ENCODE measurements around the gene RELA. TPM values are rescaled to one million over a fixed set of nuclear protein-coding genes. Genes with fewer than 3 reads are reported as not detected.

RELA gene
- total and polyA plus RNA-seq, 2 of the 4 experiments (the other 2 are of a cell fraction), result 8.6 to 53.0 TPM

DNA sequence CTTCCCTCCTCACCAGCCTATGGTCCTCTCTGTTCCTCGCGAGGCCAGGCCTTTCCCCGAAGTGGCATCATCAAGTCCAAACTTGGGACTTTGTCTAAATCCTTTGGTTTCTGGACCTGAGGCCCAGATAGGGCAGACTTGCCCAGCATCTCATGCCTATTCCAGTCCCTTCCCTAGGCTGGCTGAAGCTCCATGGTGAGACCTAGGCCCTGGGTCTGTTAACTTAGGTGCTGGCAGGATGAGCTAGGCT, 11.5 kb downstream of the RELA start (continued):
- TF ChIP-seq, protein P1, sequence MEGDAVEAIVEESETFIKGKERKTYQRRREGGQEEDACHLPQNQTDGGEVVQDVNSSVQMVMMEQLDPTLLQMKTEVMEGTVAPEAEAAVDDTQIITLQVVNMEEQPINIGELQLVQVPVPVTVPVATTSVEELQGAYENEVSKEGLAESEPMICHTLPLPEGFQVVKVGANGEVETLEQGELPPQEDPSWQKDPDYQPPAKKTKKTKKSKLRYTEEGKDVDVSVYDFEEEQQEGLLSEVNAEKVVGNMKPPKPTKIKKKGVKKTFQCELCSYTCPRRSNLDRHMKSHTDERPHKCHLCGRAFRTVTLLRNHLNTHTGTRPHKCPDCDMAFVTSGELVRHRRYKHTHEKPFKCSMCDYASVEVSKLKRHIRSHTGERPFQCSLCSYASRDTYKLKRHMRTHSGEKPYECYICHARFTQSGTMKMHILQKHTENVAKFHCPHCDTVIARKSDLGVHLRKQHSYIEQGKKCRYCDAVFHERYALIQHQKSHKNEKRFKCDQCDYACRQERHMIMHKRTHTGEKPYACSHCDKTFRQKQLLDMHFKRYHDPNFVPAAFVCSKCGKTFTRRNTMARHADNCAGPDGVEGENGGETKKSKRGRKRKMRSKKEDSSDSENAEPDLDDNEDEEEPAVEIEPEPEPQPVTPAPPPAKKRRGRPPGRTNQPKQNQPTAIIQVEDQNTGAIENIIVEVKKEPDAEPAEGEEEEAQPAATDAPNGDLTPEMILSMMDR (conservative IDR thresholded peaks at IDR 0.05; ENCODE audit: low read depth, low read length), result no peak
- no peak for TF ChIP-seq MXI1 (IDR thresholded peaks at IDR 0.05; ENCODE audit: borderline replicate concordance, low read depth, low read length)

DNA sequence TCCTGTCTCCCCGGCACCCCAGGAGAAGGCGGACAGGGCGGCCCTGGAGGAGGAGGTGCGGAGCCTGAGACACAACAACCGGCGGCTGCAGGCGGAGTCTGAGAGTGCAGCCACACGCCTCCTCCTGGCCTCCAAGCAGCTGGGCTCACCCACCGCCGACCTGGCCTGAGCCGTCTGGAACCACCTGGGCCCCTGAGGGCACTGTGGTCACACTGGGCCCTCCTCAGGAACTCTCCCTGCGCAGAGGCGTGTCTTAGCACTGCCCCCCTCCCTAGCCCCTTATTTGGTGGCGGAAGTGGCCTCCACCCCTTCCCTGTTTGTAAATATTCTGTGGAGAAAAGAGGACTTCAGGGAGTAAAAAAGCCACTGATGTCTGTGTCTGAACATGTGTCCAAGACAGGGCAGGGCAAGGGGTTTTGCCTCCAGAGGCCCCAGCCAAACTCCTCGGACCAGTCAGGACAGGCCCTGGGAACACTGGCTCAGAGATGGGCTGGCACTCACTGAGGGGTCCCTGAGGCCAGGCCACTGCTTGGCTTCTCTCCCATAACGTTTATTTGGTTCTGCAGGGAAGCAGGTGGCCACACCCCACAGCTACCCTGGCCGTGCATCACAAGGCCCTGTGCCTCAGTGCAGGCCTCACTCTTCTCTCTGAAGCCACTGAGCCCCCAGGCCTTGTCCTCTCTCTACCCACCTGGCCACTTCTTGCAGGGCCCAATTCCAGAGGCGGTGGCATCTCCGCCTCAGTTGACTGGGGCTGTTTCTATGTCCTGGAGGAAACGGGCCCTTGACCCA, 12.0 kb downstream of the RELA start:
- Histone ChIP-seq H2BK15ac (ENCODE audit: low read depth, low read length) (no peak overlapping the region), H2AFZ (replicated peaks; ENCODE audit: low read length, poor library complexity) (no peak overlapping the region), H3K9me1 (ENCODE audit: insufficient read depth, low read length) (peaks cover 18% of the 10 kb centered on the region), H3K9ac (ENCODE audit: low read depth, low read length) (no peak overlapping the region), H3K4me2 (ENCODE audit: low read depth, low read length) (no peak overlapping the region), H2AK5ac (ENCODE audit: low read depth, low read length) (no peak overlapping the region), H4K8ac (ENCODE audit: low read depth in 2 of 2, low read length in 2 of 2) (no peak overlapping the region), H3K27ac (ENCODE audit: insufficient read depth, low read length) (no peak overlapping the region), H2AK9ac (replicated peaks; ENCODE audit: low read depth, low read length, poor library complexity) (peak overlapping the region; percentile 48), H3K79me1 (ENCODE audit: low read depth in 1 of 2, low read length in 2 of 2) (peaks cover 16 to 30% of the 10 kb centered on the region in 2 experiments; a peak in 3 of 4 replicates), H3K36me3 (ENCODE audit: control insufficient read depth, insufficient read depth, low read length) (peaks cover 33% of the 10 kb centered on the region), H3K14ac (replicated peaks; ENCODE audit: low read depth, low read length) (no peak overlapping the region), H2BK5ac (ENCODE audit: low read depth, low read length, poor library complexity, severe bottlenecking) (no peak overlapping the region), H3K56ac (ENCODE audit: extremely low read depth, insufficient read depth, low read length) (no peak overlapping the region), H3K4me3 (ENCODE audit: insufficient read depth, low read depth, low read length) (no peak overlapping the region), H3K27me3 (ENCODE audit: control insufficient read depth, insufficient read depth, low read length) (no peaks in the 10 kb centered on the region), H4K91ac (ENCODE audit: insufficient read depth, low read depth, low read length) (no peak overlapping the region), H3K23ac (ENCODE audit: low read depth, low read length) (no peak overlapping the region), H3K4ac (ENCODE audit: low read depth, low read length) (no peak overlapping the region), H3K18ac (ENCODE audit: low read depth, low read length) (no peak overlapping the region), H4K20me1 (ENCODE audit: insufficient read depth, low read length) (peaks cover 4% of the 10 kb centered on the region; the same call in 1 of the 2 replicates), H3K9me3 (ENCODE audit: control insufficient read depth, insufficient read depth, low read length) (no peaks in the 10 kb centered on the region), H2BK120ac (ENCODE audit: low read depth, low read length) (no peak overlapping the region), H2BK20ac (ENCODE audit: low read depth, low read length) (no peak overlapping the region), H3K4me1 (ENCODE audit: control insufficient read depth, insufficient read depth, low read length) (peaks cover 18% of the 10 kb centered on the region), H4K5ac (ENCODE audit: low read depth, low read length) (no peak overlapping the region)
- ATAC-seq (ENCODE audit: low read depth) (no peak), DNase-seq (no peak)
- intact Hi-C loops (cut with micrococcal nuclease), result no loop called here
- BruUV-seq (replicated peaks), result no TSS peak
- in situ Hi-C loops (cut with MboI; ENCODE audit: low sequenced_read_pairs), result no loop called here
- POLR2A ChIA-PET (ENCODE audit: unreplicated experiment), result no interaction called here
- dilution Hi-C loops (cut with HindIII; ENCODE audit: low sequenced_read_pairs, unreplicated experiment), result no loop called here
- CTCF ChIA-PET, result no interaction called here
- WGBS, 2 experiments (ENCODE audit: extremely low coverage in 2 of 2, insufficient read length in 1 of 2), result 65% methylated on average over 4 of the region's 20 CpGs; no CpG with 5 or more reads in 1 of the 2 experiments
- TF ChIP-seq RAD21 (IDR thresholded peaks at IDR 0.05; ENCODE audit: low read length) (no peak), MAZ (IDR thresholded peaks at IDR 0.05; ENCODE audit: borderline replicate concordance, low read depth, low read length) (no peak), POLR2A (IDR thresholded peaks at IDR 0.05; ENCODE audit: low read depth, low read length) (no peak), RCOR1 (IDR thresholded peaks at IDR 0.05; ENCODE audit: insufficient replicate concordance, low read length) (no peak), RFX5 (IDR thresholded peaks at IDR 0.05; ENCODE audit: low read depth, low read length) (no peak)
- TF ChIP-seq, protein P2, sequence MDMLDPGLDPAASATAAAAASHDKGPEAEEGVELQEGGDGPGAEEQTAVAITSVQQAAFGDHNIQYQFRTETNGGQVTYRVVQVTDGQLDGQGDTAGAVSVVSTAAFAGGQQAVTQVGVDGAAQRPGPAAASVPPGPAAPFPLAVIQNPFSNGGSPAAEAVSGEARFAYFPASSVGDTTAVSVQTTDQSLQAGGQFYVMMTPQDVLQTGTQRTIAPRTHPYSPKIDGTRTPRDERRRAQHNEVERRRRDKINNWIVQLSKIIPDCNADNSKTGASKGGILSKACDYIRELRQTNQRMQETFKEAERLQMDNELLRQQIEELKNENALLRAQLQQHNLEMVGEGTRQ (IDR thresholded peaks at IDR 0.05; ENCODE audit: low read depth, low read length), result no peak
- TF ChIP-seq, protein P3, sequence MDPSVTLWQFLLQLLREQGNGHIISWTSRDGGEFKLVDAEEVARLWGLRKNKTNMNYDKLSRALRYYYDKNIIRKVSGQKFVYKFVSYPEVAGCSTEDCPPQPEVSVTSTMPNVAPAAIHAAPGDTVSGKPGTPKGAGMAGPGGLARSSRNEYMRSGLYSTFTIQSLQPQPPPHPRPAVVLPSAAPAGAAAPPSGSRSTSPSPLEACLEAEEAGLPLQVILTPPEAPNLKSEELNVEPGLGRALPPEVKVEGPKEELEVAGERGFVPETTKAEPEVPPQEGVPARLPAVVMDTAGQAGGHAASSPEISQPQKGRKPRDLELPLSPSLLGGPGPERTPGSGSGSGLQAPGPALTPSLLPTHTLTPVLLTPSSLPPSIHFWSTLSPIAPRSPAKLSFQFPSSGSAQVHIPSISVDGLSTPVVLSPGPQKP (IDR thresholded peaks at IDR 0.05; ENCODE audit: borderline replicate concordance, low read depth, low read length), result no peak
- TF ChIP-seq, protein P1 (conservative IDR thresholded peaks at IDR 0.05; ENCODE audit: low read depth, low read length), result no peak
